Measurements from ENCODE around the gene TMED1. TPM values are rescaled to one million over a fixed set of nuclear protein-coding genes. Genes with fewer than 3 reads are reported as not detected.

The TMED1 gene
- total RNA-seq, 2 donors from 2014 or later: 41.9 to 47.8 TPM

- DNase-seq (ENCODE audit: low spot score): no peak
- Histone ChIP-seq H3K4me1 (replicated peaks) (no peaks in the 10 kb centered on the region), H3K4me3 (peak overlapping the region; percentile 6 to 20), H3K27me3 (replicated peaks; ENCODE audit: insufficient read depth) (no peaks in the 10 kb centered on the region), H3K27ac (peak overlapping the region; percentile 54 to 65), H3K9me3 (no peaks in the 10 kb centered on the region), H3K36me3 (peaks cover 4 to 12% of the 10 kb centered on the region in 2 donors)
- intact Hi-C loops (cut with DNase I): no loop called here
- no peak for TF ChIP-seq POLR2A (IDR thresholded peaks at IDR 0.05)
- TF ChIP-seq POLR2AphosphoS5 (IDR thresholded peaks at IDR 0.05): no peak
- TF ChIP-seq CTCF (IDR thresholded peaks at IDR 0.05): no peak
- 79% methylated on average over 11 of the region's 11 CpGs for WGBS
These were observed 19.3 kb downstream of the TMED1 start for GRCh38 chr19:10816691-10817090.

- no peak for DNase-seq (ENCODE audit: low spot score)
- H3K4me1 ChIP-seq (replicated peaks): no peaks in the 10 kb centered on the region
- peak overlapping the region; percentile 54 to 65 for H3K27ac ChIP-seq
- no peaks in the 10 kb centered on the region for H3K9me3 ChIP-seq
- intact Hi-C loops (cut with DNase I): no loop called here
- H3K4me3 ChIP-seq: peak overlapping the region; percentile 6 to 20
- H3K36me3 ChIP-seq: peaks cover 4 to 8% of the 10 kb centered on the region in 2 donors
- 90% methylated on average over 21 of the region's 21 CpGs for WGBS
- no peak for TF ChIP-seq POLR2A (IDR thresholded peaks at IDR 0.05)
- no peak for TF ChIP-seq CTCF (IDR thresholded peaks at IDR 0.05)
- no peak for TF ChIP-seq POLR2AphosphoS5 (IDR thresholded peaks at IDR 0.05)
- H3K27me3 ChIP-seq (replicated peaks; ENCODE audit: insufficient read depth): no peaks in the 10 kb centered on the region
These were observed 19.9 kb downstream of the TMED1 start for GRCh38 chr19:10815969-10816644.

- Histone ChIP-seq H3K4me1 (replicated peaks) (no peaks in the 10 kb centered on the region), H3K4me3 (no peak overlapping the region), H3K27ac (no peak overlapping the region), H3K36me3 (no peaks in the 10 kb centered on the region), H3K27me3 (replicated peaks; ENCODE audit: insufficient read depth) (no peaks in the 10 kb centered on the region), H3K9me3 (no peaks in the 10 kb centered on the region)
- DNase-seq (ENCODE audit: low spot score): no peak
- WGBS: 96% methylated on average over 9 of the region's 9 CpGs
- TF ChIP-seq CTCF (IDR thresholded peaks at IDR 0.05): no peak
- TF ChIP-seq POLR2A (IDR thresholded peaks at IDR 0.05): no peak
- TF ChIP-seq POLR2AphosphoS5 (IDR thresholded peaks at IDR 0.05): no peak
- intact Hi-C loops (cut with DNase I): no loop called here
These were observed 20.9 kb downstream of the TMED1 start for GRCh38 chr19:10815007-10815536.

- intact Hi-C loops (cut with DNase I): no loop called here
These were observed 23.1 kb downstream of the TMED1 start for GRCh38 chr19:10812902-10813404.

More at GRCh38 chr19:10812902-10813404, 23.1 kb downstream of the TMED1 start:
- Histone ChIP-seq H3K4me3 (no peak overlapping the region), H3K4me1 (replicated peaks) (no peaks in the 10 kb centered on the region), H3K36me3 (no peaks in the 10 kb centered on the region), H3K9me3 (no peaks in the 10 kb centered on the region), H3K27me3 (replicated peaks; ENCODE audit: insufficient read depth) (no peaks in the 10 kb centered on the region), H3K27ac (no peak overlapping the region)
- DNase-seq (ENCODE audit: low spot score): no peak
- WGBS: 46% methylated on average over 9 of the region's 9 CpGs
- TF ChIP-seq POLR2A (IDR thresholded peaks at IDR 0.05) (no peak), POLR2AphosphoS5 (IDR thresholded peaks at IDR 0.05) (no peak), CTCF (IDR thresholded peaks at IDR 0.05) (no peak)

All from prostate gland (tissue), 2 donors.